GM23248 (cell line): ENCODE measurements around the gene ANO4. TPM values are rescaled to one million over a fixed set of nuclear protein-coding genes. Genes with fewer than 3 reads are reported as not detected.

ENCODE experiments used
- DNase-seq: peaks from one replicate; pipeline ENCODE4 v3.0.0-alpha.2; 2015
- H2AFZ ChIP-seq: fragments of 200-600 bp; sonication (generic); 2 replicates; pipeline ENCODE4 v1.6.1; 2016; ENCODE audit warnings: antibody characterized with exemption
- H3F3A ChIP-seq: fragments of 200-600 bp; sonication (generic); 2 replicates; pipeline ENCODE4 v1.6.1; 2016; ENCODE audit warnings: mild to moderate bottlenecking, antibody characterized with exemption, mixed run types; ENCODE audit not compliant: insufficient read depth
- H3K27ac ChIP-seq: fragments of 200-600 bp; sonication (generic); 2 replicates; pipeline ENCODE4 v1.5.1; 2016; ENCODE audit warnings: mild to moderate bottlenecking
- H3K27me3 ChIP-seq: fragments of 200-600 bp; sonication (generic); replicated peaks from 2 replicates; pipeline ENCODE4 v1.6.1; 2016; ENCODE audit warnings: mild to moderate bottlenecking; ENCODE audit not compliant: insufficient read depth
- H3K36me3 ChIP-seq: fragments of 200-600 bp; sonication (generic); 2 replicates; pipeline ENCODE4 v1.6.1; 2016; ENCODE audit warnings: low read depth, mild to moderate bottlenecking
- H3K4me1 ChIP-seq: fragments of 200-600 bp; sonication (generic); 2 replicates; pipeline ENCODE4 v1.6.1; 2016; ENCODE audit warnings: mild to moderate bottlenecking; ENCODE audit not compliant: insufficient read depth
- H3K4me2 ChIP-seq: fragments of 200-600 bp; sonication (generic); one replicate; pipeline ENCODE4 v1.6.1; 2016; ENCODE audit warnings: mild to moderate bottlenecking; ENCODE audit not compliant: unreplicated experiment
- H3K4me3 ChIP-seq: fragments of 200-600 bp; sonication (generic); 2 replicates; pipeline ENCODE4 v1.5.1; 2016; ENCODE audit warnings: mild to moderate bottlenecking
- H3K79me2 ChIP-seq: fragments of 200-600 bp; sonication (generic); 2 replicates; pipeline ENCODE4 v1.6.1; 2016; ENCODE audit warnings: mild to moderate bottlenecking; ENCODE audit not compliant: insufficient read depth
- H3K9ac ChIP-seq: fragments of 200-600 bp; sonication (generic); 2 replicates; pipeline ENCODE4 v1.6.1; 2016; ENCODE audit warnings: mild to moderate bottlenecking
- H3K9me2 ChIP-seq: fragments of 200-600 bp; sonication (generic); 2 replicates; pipeline ENCODE4 v1.6.1; 2016; ENCODE audit warnings: mixed run types, mild to moderate bottlenecking, moderate library complexity; ENCODE audit not compliant: insufficient read depth
- H3K9me3 ChIP-seq: fragments of 200-600 bp; sonication (generic); one replicate; pipeline ENCODE4 v1.6.1; 2017; ENCODE audit warnings: low read depth
- H4K20me1 ChIP-seq: fragments of 200-600 bp; sonication (generic); 2 replicates; pipeline ENCODE4 v1.6.0; 2016; ENCODE audit not compliant: insufficient read depth
- EZH2 ChIP-seq: fragments of 200-600 bp; sonication (generic); IDR thresholded peaks from 2 replicates; pipeline ENCODE4 v1.6.1; 2018; ENCODE audit warnings: antibody characterized with exemption, mild to moderate bottlenecking; ENCODE audit not compliant: insufficient read depth, poor library complexity, severe bottlenecking
- EZH2phosphoT487 ChIP-seq: fragments of 200-600 bp; sonication (generic); IDR thresholded peaks from 2 replicates; pipeline ENCODE4 v1.6.1; 2018; ENCODE audit warnings: antibody characterized with exemption, moderate library complexity, mild to moderate bottlenecking, low read depth; ENCODE audit not compliant: insufficient read depth
- WGBS, 2 experiments: methylation state at CpG; one replicate each; pipeline ENCODE4 v1.1.6; 2015 to 2017; ENCODE audit warnings: low lambda C conversion rate in 2 of 2, low coverage in 1 of 2; ENCODE audit errors: missing lambda C conversion rate in 2 of 2; 5-methylcytosine and 5-hydroxymethylcytosine counted together
- in situ Hi-C: fragments of 300-500 bp; cut with MboI; formaldehyde crosslinking; loops from 2 replicates; pipeline ENCODE4 v1.15.0; 2020
- polyA plus RNA-seq: library from polyadenylated mRNA; unstranded; fragments of >200 nt; fragmentation: Nextera tagmentation; extraction: Ambion mirVana; gene quantifications from 2 replicates; pipeline ENCODE4 v1.2.1, GENCODE V29; 2016
- total RNA-seq: library from RNA; depleted of rRNA; stranded (reverse); fragments of >200 nt; shearing (Covaris generic); gene quantifications from 2 replicates; pipeline ENCODE4 v1.2.3, GENCODE V29; 2014

The ANO4 gene
- total and polyA plus RNA-seq, 2 experiments from 2014 or later: 6.6 to 7.6 TPM

GRCh38 chr12:101001669-101002068 is 207.1 kb downstream of the ANO4 start:
- Histone ChIP-seq H4K20me1 (no peaks in the 10 kb centered on the region), H3K9me3 (no peaks in the 10 kb centered on the region), H3K27ac (no peak overlapping the region), H3F3A (0 out of 2 replicates have a peak, but pooled peaks cover 9% of the 10 kb centered on the region), H3K4me1 (no peaks in the 10 kb centered on the region), H3K9ac (no peak overlapping the region), H3K4me3 (no peak overlapping the region), H3K79me2 (no peaks in the 10 kb centered on the region), H3K27me3 (no peaks in the 10 kb centered on the region), H3K36me3 (no peaks in the 10 kb centered on the region), H3K4me2 (no peak overlapping the region), H3K9me2 (no peaks in the 10 kb centered on the region), H2AFZ (no peak overlapping the region)
- WGBS, 2 experiments: 89 to 94% methylated on average over 5 of the region's 5 CpGs
- TF ChIP-seq EZH2 (no peak), EZH2phosphoT487 (no peak)
- in situ Hi-C loops: no loop called here
- DNase-seq: no peak

GRCh38 chr12:101002696-101003419 is 208.3 kb downstream of the ANO4 start:
- Histone ChIP-seq H3K27me3 (no peaks in the 10 kb centered on the region), H3K4me2 (no peak overlapping the region), H3K9ac (no peak overlapping the region), H2AFZ (no peak overlapping the region), H4K20me1 (no peaks in the 10 kb centered on the region), H3K36me3 (no peaks in the 10 kb centered on the region), H3K9me3 (no peaks in the 10 kb centered on the region), H3K27ac (no peak overlapping the region), H3K4me3 (no peak overlapping the region), H3K79me2 (no peaks in the 10 kb centered on the region), H3K9me2 (no peaks in the 10 kb centered on the region), H3K4me1 (no peaks in the 10 kb centered on the region), H3F3A (0 out of 2 replicates have a peak, but pooled peaks cover 9% of the 10 kb centered on the region)
- TF ChIP-seq EZH2phosphoT487 (no peak), EZH2 (no peak)
- in situ Hi-C loops: no loop called here
- 60 to 62% methylated on average over 3 of the region's 3 CpGs for WGBS, 2 experiments
- DNase-seq: no peak

- DNase-seq: peak; percentile 65
- H3K9me3 ChIP-seq: no peaks in the 10 kb centered on the region
- 24 to 27% methylated on average over 1 of the region's 1 CpG for WGBS, 2 experiments
Measured at GRCh38 chr12:101004898-101005297, 210.3 kb downstream of the ANO4 start.

GRCh38 chr12:101009274-101009673 is 214.7 kb downstream of the ANO4 start:
- 0 out of 2 replicates have a peak, but pooled peaks cover 9% of the 10 kb centered on the region for H3F3A ChIP-seq
- no peaks in the 10 kb centered on the region for H3K9me2 ChIP-seq
- no peak overlapping the region for H3K9ac ChIP-seq
- no peak for TF ChIP-seq EZH2phosphoT487
- TF ChIP-seq EZH2: no peak
- in situ Hi-C loops: no loop called here
- no peaks in the 10 kb centered on the region for H4K20me1 ChIP-seq
- H3K4me3 ChIP-seq: no peak overlapping the region
- H3K4me2 ChIP-seq: no peak overlapping the region
- no peaks in the 10 kb centered on the region for H3K4me1 ChIP-seq
- H3K27me3 ChIP-seq: no peaks in the 10 kb centered on the region
- DNase-seq: no peak
- no peak overlapping the region for H2AFZ ChIP-seq
- H3K36me3 ChIP-seq: peaks cover 11% of the 10 kb centered on the region
- peaks cover 4% of the 10 kb centered on the region for H3K9me3 ChIP-seq
- H3K27ac ChIP-seq: no peak overlapping the region
- no peaks in the 10 kb centered on the region for H3K79me2 ChIP-seq
- 89 to 92% methylated on average over 1 of the region's 1 CpG for WGBS, 2 experiments

More at GRCh38 chr12:101004898-101005297, 210.3 kb downstream of the ANO4 start:
- no peak overlapping the region for H3K27ac ChIP-seq
- no peaks in the 10 kb centered on the region for H3K79me2 ChIP-seq
- H3K9ac ChIP-seq: no peak overlapping the region
- H2AFZ ChIP-seq: no peak overlapping the region
- no peaks in the 10 kb centered on the region for H4K20me1 ChIP-seq
- in situ Hi-C loops: no loop called here
- H3K27me3 ChIP-seq: no peaks in the 10 kb centered on the region
- H3K4me2 ChIP-seq: no peak overlapping the region
- 0 out of 2 replicates have a peak, but pooled peaks cover 9% of the 10 kb centered on the region for H3F3A ChIP-seq
- TF ChIP-seq EZH2 (no peak), EZH2phosphoT487 (no peak)
- H3K9me2 ChIP-seq: no peaks in the 10 kb centered on the region
- H3K4me3 ChIP-seq: no peak overlapping the region
- H3K4me1 ChIP-seq: no peaks in the 10 kb centered on the region
- H3K36me3 ChIP-seq: peaks cover 7% of the 10 kb centered on the region
